HepG2 (cell line): ENCODE results near the gene UBE2G2.

ENCODE experiments used
- ATF3 ChIP-seq: sonication (generic); formaldehyde crosslinking; IDR thresholded peaks from 2 replicates; pipeline ENCODE4 v1.4.0; 2020; ENCODE audit warnings: missing genetic modification reagents
- CREB1 ChIP-seq, 2 experiments: fragments of 450-650 bp in 1 of 2; IDR thresholded peaks; 2 replicates each; pipeline ENCODE4 v1.6.1; 2016 to 2017; ENCODE audit warnings: control low read depth in 1 of 2, mild to moderate bottlenecking in 1 of 2, missing compliant biosample characterization in 1 of 2, missing genetic modification characterization in 1 of 2
- CTCF ChIP-seq: sonication (generic); formaldehyde crosslinking; IDR thresholded peaks from 2 replicates; pipeline ENCODE4 v1.5.0; 2020; ENCODE audit warnings: mild to moderate bottlenecking, missing genetic modification reagents, moderate library complexity
- HMGA1 ChIP-seq: sonication (generic); formaldehyde crosslinking; conservative IDR thresholded peaks from 2 replicates; pipeline ENCODE4 v1.4.0; 2020; ENCODE audit warnings: missing genetic modification reagents
- MAFK ChIP-seq, 2 experiments: IDR thresholded peaks in 1 of 2; conservative IDR thresholded peaks in 1 of 2; 2 replicates each; pipeline ENCODE4 v1.6.1; 2011; ENCODE audit warnings: improper control_type of control experiment in 2 of 2, low read length in 2 of 2
- NR1H2 ChIP-seq: sonication (generic); formaldehyde crosslinking; IDR thresholded peaks from 2 replicates; pipeline ENCODE4 v1.8.1; 2022; ENCODE audit warnings: low read depth, missing genetic modification reagents, borderline replicate concordance
- RAD21 ChIP-seq: fragments of 450-650 bp; formaldehyde crosslinking; IDR thresholded peaks from 2 replicates; pipeline ENCODE4 v1.5.0; 2020; ENCODE audit warnings: mild to moderate bottlenecking
- REST ChIP-seq, 2 experiments: IDR thresholded peaks; 2 replicates each; pipeline ENCODE4 v1.6.1; 2011 to 2012; ENCODE audit warnings: low read length in 2 of 2, borderline replicate concordance in 1 of 2, low read depth in 1 of 2, mild to moderate bottlenecking in 1 of 2, moderate library complexity in 1 of 2
- ZNF10 ChIP-seq: sonication (generic); formaldehyde crosslinking; IDR thresholded peaks from 2 replicates; pipeline ENCODE4 v1.4.0; 2020; ENCODE audit warnings: mild to moderate bottlenecking, low read depth, missing genetic modification reagents, borderline replicate concordance
- ZSCAN30 ChIP-seq: sonication (generic); formaldehyde crosslinking; IDR thresholded peaks from 2 replicates; pipeline ENCODE4 v1.5.0; 2020; ENCODE audit warnings: mild to moderate bottlenecking, missing genetic modification reagents

GRCh38 chr21:44792702-44793591 lies 8.7 kb downstream of the UBE2G2 start:
- 0 out of 4 replicates have a peak, but pooled peaks of 1 of the 2 experiments have one; percentile 15 for TF ChIP-seq MAFK (conservative IDR thresholded peaks at IDR 0.05 in 1 of 2, IDR thresholded peaks at IDR 0.05 in 1 of 2; ENCODE audit: low read length in 2 of 2)
- TF ChIP-seq ZSCAN30 (CRISPR knock-in tag) = no peak
- no peak for TF ChIP-seq ZNF10 (CRISPR knock-in tag)
- peak; percentile 89 for TF ChIP-seq RAD21 (CRISPR knock-in tag)
- peak; percentile 87 for TF ChIP-seq CTCF (CRISPR knock-in tag)
- TF ChIP-seq HMGA1 (CRISPR knock-in tag) = no peak
- no peak for TF ChIP-seq REST (IDR thresholded peaks at IDR 0.05; ENCODE audit: borderline replicate concordance in 1 of 2, low read depth in 1 of 2, low read length in 2 of 2)
- no peak for TF ChIP-seq NR1H2 (CRISPR knock-in tag)
- no peak for TF ChIP-seq CREB1 (IDR thresholded peaks at IDR 0.05)
- no peak for TF ChIP-seq CREB1 (CRISPR knock-in tag; IDR thresholded peaks at IDR 0.05)
- TF ChIP-seq ATF3 (CRISPR knock-in tag) = no peak
